RWPE1 (cell line): ENCODE results near the gene LRRC8E.

Source experiments
- CTCF ChIA-PET: fragments of 350-600 bp; sonication (Branson Sonifier 250); formaldehyde crosslinking; extraction: SDS; loops from one replicate; lab custom pipeline; 2021; lab: Yijun Ruan, JAX
- POLR2A ChIA-PET: fragments of 400-600 bp; formaldehyde crosslinking; extraction: SDS; loops from one replicate; lab custom pipeline; 2020; ENCODE audit warnings: antibody characterized with exemption; ENCODE audit not compliant: low non-redundant PET; lab: Yijun Ruan, JAX
- DNase-seq: peaks from one replicate; pipeline ENCODE4 v3.0.0; 2012; ENCODE audit warnings: low spot score
- H3K27ac ChIP-seq: fragments of 450-650 bp; 2 replicates; pipeline ENCODE4 v1.5.1; 2017
- CTCF ChIP-seq: fragments of 450-650 bp; conservative IDR thresholded peaks from 2 replicates; pipeline ENCODE4 v1.5.1; 2017; ENCODE audit warnings: low read depth, mild to moderate bottlenecking

LRRC8E gene

DNA sequence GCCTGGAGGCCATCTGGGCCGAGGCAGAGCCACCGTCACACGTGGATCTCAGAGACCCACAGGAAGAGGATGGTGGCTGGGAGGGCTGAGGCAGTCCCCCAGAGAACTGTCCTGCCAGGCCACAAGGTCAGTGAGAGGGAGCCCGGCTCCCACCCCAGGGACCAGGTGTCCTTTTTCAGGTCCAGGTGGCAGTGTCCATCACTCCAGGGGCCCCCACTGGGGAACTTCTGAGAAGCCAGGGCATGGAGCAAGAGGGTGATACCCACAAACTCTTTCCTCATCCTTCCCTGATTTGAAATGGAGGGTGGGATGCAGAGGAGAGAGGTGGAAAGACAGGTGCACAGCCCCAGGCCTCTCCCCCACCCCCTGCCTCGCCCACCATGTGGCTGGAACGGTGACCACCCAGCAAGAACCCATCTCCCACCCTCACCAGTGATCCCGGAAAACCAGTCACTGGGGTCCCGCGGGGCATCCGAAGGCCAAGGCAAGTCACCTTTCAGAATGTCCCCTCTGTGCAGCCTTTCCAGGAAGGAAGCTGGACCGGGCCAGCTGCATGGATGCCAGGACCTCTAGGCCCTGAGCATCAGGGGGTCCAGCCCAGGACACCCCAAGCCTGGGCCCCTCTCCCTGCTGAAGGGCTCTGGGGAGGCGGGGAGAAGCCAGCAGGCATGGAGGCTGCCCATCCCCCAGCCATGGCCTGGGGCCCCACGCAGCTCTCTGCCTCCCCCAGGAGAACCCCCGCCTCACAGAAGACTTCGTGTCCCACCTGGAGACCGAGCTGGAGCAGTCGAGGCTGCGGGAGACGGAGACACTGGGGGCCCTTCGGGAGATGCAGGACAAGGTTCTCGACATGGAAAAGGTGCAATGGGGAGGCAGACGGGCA is 28.2 kb upstream of the LRRC8E start:
- DNase-seq: no peak
- POLR2A ChIA-PET: no interaction called here
- CTCF ChIA-PET: no interaction called here
- no peak overlapping the region for H3K27ac ChIP-seq
- TF ChIP-seq CTCF: no peak

DNA sequence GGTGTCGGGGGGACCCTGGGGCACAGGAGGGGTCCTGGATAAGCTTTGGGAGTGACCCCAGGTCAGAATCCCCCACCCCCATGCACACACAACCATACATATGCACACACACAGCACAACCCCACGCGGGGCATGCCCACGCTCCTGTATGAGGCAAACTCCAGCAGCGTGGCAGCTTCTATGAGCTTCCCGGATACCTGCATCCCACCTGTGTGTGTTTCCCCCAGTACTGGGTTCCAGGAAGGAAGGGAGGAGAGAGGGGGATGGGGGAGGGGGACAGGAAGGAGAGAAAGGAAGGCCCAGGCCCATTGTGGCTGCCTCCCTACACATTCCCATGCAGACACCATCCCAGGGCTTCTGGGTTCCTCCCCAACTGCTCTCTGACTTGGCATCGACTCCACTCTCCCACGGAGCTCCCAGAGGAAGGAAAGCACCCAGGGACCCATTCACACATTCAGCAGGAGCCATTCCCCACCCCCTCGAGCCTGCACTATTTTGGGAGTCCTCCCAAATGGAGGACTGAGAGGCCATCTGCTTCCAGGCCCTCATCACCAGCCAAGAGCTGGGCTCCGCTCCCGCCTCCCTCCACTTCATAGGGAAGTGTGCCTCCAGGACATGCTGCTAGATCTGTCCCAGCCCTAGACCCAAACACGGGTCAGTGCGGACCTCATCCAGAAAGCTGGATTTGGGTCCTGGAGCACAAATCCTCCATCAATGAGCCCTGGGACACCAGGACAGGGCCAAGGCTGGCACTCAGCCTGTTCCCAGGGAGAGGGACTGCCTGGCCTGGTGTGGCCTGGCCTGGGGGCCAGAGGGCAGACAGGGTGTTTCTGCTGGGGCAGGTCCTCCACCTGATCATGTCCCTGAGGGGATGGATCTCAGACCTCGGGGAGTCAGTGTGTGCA is 27.3 kb upstream of the LRRC8E start:
- no peak for DNase-seq
- ChIA-PET CTCF (interaction anchor here (0.6 to 1.1 kb wide), 3 partner anchors 8 to 141 kb away, joined by 3 to 4 read pairs (median 4); no protein-coding TSS in a partner anchor), POLR2A (no interaction called here)
- no peak for TF ChIP-seq CTCF
- peak overlapping the region; percentile 13; the same call in 1 of the 2 replicates for H3K27ac ChIP-seq

GRCh38 chr19:7861619-7862412 is 26.5 kb upstream of the LRRC8E start:
- no peak for DNase-seq
- CTCF ChIA-PET: interaction anchor here (0.6 to 1.1 kb wide), 3 partner anchors 9 to 140 kb away, joined by 3 to 4 read pairs (median 4); no protein-coding TSS in a partner anchor

DNA sequence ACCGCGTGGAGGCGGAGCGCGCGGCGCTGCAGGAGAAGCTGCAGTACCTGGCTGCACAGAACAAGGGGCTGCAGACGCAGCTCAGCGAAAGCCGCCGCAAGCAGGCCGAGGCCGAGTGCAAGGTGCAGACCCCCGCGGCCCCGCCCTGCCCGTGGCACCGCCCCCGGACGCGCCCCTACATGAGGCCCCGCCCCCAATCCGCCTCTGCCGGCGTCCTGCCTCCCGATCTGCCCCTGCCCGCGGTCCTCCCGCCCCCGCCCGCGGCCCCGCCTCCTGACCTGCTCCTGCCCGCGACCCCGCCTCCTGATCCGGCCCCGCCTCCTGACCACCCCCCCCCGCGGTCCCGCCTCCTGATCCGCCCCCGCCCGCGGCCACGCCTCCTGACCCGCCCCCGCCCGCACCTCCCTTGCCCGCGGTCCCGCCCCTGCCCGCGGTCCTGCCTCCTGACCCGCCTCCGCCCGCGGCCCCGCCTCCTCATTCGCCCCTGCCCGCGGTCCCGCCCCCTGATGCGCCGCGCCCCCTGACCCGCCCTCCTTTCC is 25.8 kb upstream of the LRRC8E start:
- H3K27ac ChIP-seq: no peak overlapping the region
- ChIA-PET CTCF (interaction anchor here (0.8 kb wide), 1 partner anchor 8 kb away, joined by 3 read pairs; no protein-coding TSS in a partner anchor), POLR2A (no interaction called here)
- DNase-seq: peak; percentile 80
- no peak for TF ChIP-seq CTCF

More at GRCh38 chr19:7861619-7862412, 26.5 kb upstream of the LRRC8E start:
- TF ChIP-seq CTCF: no peak
- POLR2A ChIA-PET: no interaction called here
- H3K27ac ChIP-seq: no peak overlapping the region

DNA sequence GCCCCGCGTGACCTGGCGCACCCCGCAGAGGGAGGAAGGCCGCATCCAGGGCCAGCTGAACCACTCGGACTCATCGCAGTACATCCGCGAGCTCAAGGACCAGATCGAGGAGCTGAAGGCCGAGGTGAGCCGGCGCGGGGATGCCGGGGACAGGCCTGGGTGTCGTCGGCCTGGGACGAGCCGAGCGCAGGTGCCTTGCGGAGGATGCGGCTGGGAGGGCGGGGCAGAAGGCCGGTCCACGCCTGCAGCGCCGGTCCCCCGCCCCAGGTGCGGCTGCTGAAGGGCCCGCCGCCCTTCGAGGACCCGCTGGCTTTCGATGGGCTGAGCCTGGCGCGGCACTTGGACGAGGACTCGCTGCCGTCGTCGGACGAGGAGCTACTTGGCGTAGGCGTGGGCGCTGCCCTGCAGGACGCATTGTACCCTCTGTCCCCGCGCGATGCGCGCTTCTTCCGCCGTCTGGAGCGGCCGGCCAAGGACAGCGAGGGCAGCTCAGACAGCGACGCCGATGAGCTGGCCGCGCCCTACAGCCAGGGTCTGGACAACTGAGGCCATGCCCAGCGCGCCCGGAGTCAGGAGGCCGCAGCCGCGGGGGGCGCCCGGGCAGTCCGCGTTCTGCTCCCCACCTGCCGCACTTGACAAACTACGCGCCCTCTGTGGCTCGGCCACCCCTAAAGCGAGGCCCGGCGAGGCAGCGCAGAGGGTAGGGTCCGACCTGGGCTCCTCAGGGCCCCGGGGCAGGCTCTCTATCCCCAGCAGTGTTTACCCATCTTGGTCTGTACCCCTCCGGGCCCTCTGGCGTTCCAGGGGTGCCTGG is 24.9 kb upstream of the LRRC8E start:
- H3K27ac ChIP-seq: no peak overlapping the region
- no peak for TF ChIP-seq CTCF
- ChIA-PET CTCF (interaction anchor here (0.8 kb wide), 1 partner anchor 9 kb away, joined by 3 read pairs; no protein-coding TSS in a partner anchor), POLR2A (no interaction called here)
- no peak for DNase-seq
